Transverse colon (tissue), 4 donors: ENCODE results near the gene COA4. TPM values are rescaled to one million over a fixed set of nuclear protein-coding genes. Genes with fewer than 3 reads are reported as not detected.

Experiments used
- DNase-seq: peaks from one replicate; pipeline ENCODE4 v3.0.0-alpha.2; 2019
- H3K27ac ChIP-seq, 4 donors: fragments of 200-600 bp; sonication (generic); 2 replicates each; pipeline ENCODE4 v1.5.1; 2016 to 2018; ENCODE audit warnings: inconsistent platforms in 4 of 4
- H3K27me3 ChIP-seq: fragments of 200-600 bp; sonication (generic); 2 replicates; pipeline ENCODE4 v1.5.1; 2017; ENCODE audit warnings: inconsistent platforms
- H3K36me3 ChIP-seq, 4 donors: fragments of 200-600 bp; sonication (generic); 2 replicates each; pipeline ENCODE4 v1.5.1; 2017 to 2019; ENCODE audit warnings: inconsistent platforms in 4 of 4
- H3K4me1 ChIP-seq, 4 donors: fragments of 200-600 bp; sonication (generic); 2 replicates each; pipeline ENCODE4 v1.5.1; 2017 to 2020; ENCODE audit warnings: inconsistent platforms in 4 of 4
- H3K4me3 ChIP-seq, 4 donors: fragments of 200-600 bp; sonication (generic); 1 replicate in 1 of 4; 2 replicates in 3 of 4; pipeline versions ENCODE4 v1.5.1 to v1.6.1; 2017 to 2019; ENCODE audit warnings: inconsistent platforms in 4 of 4
- H3K9me3 ChIP-seq, 2 donors: fragments of 200-600 bp; sonication (generic); 2 replicates each; pipeline ENCODE4 v1.5.1; 2017 to 2019; ENCODE audit warnings: inconsistent platforms in 2 of 2
- EP300 ChIP-seq: sonication (generic); formaldehyde crosslinking; IDR thresholded peaks from one replicate; pipeline ENCODE4 v1.6.1; 2017; ENCODE audit warnings: antibody characterized with exemption, low read depth
- POLR2A ChIP-seq: fragments of 450-650 bp; IDR thresholded peaks from one replicate; pipeline ENCODE4 v1.6.1; 2016; ENCODE audit warnings: antibody characterized with exemption, mild to moderate bottlenecking, moderate library complexity
- POLR2AphosphoS5 ChIP-seq, 3 donors: sonication (generic); formaldehyde crosslinking; IDR thresholded peaks; one replicate each; pipeline ENCODE4 v1.6.1; 2016; ENCODE audit warnings: antibody characterized with exemption in 3 of 3
- WGBS, 2 donors: methylation state at CpG; one replicate each; pipeline ENCODE4 v1.1.5; 2018; ENCODE audit warnings: low coverage in 1 of 2; 5-methylcytosine and 5-hydroxymethylcytosine counted together
- in situ Hi-C, 4 donors: fragments of 200-750 bp; cut with MboI; loops; one replicate each; pipeline versions ENCODE4 v1.15.0 to v1.15.1; 2017; ENCODE audit warnings: low sequenced_read_pairs in 3 of 4, low pct_ligation_motif_present in 1 of 4, low pct_unique_long_range_greater_than_20kb in 1 of 4
- intact Hi-C: fragments of 100-400 bp; cut with DNase I; formaldehyde crosslinking; loops from one replicate; pipeline ENCODE4 v1.15.1; 2023; ENCODE audit warnings: low total_unique reads
- total RNA-seq, 4 donors: library from RNA; depleted of rRNA; stranded (reverse); fragments of >200 nt; gene quantifications; one replicate each; pipeline ENCODE4 v1.1.0, GENCODE V29; 2016
- TF ChIP-seq, protein P1 (sequence below), 5 experiments: fragments of 200-600 bp in 3 of 5; fragments of 450-650 bp in 2 of 5; sonication (generic) in 3 of 5; IDR thresholded peaks; 1 replicate in 2 of 5; 2 replicates in 3 of 5; pipeline ENCODE4 v1.5.1; 2016 to 2017; ENCODE audit warnings: antibody characterized with exemption in 5 of 5, inconsistent platforms in 3 of 5, mild to moderate bottlenecking in 2 of 5, moderate library complexity in 1 of 5

COA4 gene
- 10 to 100 TPM; 26.3 to 92.8 (median 74.4) TPM for total RNA-seq

DNA sequence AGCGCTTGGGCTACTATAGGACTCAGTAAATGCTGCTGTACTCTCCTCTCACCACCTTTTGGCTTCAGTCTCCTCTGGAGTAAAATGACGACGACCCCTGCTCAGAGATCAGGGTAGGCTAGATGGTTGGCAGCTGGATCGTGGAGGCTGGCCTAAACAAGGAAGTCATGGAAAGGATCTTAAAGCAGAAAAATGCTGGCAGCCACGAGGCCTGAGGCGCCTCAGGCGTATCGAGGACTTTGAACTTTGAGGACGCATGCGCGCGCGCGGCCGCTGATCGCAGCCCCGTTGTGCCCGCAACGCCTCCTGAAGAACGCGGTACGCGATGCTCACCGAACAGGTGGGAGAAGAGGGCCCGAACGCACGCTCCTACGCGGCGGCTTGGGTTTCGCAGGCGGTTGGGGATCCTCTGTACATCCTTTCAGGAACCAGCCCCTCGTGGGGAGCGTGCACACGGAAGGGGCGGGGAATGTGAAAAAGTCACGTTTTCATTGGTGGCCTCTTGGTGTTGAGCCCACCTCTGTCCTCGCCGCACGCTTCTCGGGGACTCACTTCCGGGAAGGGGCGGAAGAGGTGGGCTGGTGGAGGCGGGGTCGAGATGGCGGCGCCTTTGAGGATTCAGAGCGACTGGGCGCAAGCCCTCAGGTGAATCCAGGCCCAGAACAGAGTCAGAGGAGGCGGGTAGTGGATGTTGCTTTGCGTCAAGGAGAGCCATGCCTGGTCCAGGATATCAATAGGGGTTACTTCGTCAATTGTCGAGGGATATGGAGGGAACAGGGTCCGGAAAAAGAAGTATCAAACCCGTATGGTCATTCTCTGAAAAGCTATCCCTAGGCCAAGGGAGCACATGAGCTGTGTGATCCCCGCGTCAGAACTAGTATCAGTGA lies at the start of gene COA4, which contains the start of gene PAAF1:
COA4 (minus strand) TSS at position 423 of the 887 bp plus-strand sequence. CDS start 3,468 bp downstream, outside the sequence.
PAAF1 (plus strand) TSS at position 576 of the 887 bp plus-strand sequence; CDS start at position 599, 23 bp downstream.
- Histone ChIP-seq H3K9me3 (no peaks in the 10 kb centered on the region), H3K4me1 (peaks cover 13 to 28% (median 18%) of the 10 kb centered on the region in 4 donors), H3K27ac (peak within 1 kb of the TSS; percentile 84 to 94 (median 88)), H3K36me3 (peaks cover 0 to 14% (median 4%) of the 10 kb centered on the region in 4 donors), H3K27me3 (no peaks in the 10 kb centered on the region), H3K4me3 (peak within 1 kb of the TSS; percentile 67 to 86 (median 78))
- in situ Hi-C loops (no loop called here), intact Hi-C loops (no loop called here)
- WGBS, 2 donors: 0% methylated on average over 39 of the region's 57 CpGs; no CpG with 5 or more reads in 1 of the 2 donors
- peak; percentile 96 for DNase-seq
- TF ChIP-seq POLR2AphosphoS5 (IDR thresholded peaks at IDR 0.05) (peak; percentile 72 to 88 (median 77)), EP300 (no peak), POLR2A (peak; percentile 73)
- TF ChIP-seq, protein P1, sequence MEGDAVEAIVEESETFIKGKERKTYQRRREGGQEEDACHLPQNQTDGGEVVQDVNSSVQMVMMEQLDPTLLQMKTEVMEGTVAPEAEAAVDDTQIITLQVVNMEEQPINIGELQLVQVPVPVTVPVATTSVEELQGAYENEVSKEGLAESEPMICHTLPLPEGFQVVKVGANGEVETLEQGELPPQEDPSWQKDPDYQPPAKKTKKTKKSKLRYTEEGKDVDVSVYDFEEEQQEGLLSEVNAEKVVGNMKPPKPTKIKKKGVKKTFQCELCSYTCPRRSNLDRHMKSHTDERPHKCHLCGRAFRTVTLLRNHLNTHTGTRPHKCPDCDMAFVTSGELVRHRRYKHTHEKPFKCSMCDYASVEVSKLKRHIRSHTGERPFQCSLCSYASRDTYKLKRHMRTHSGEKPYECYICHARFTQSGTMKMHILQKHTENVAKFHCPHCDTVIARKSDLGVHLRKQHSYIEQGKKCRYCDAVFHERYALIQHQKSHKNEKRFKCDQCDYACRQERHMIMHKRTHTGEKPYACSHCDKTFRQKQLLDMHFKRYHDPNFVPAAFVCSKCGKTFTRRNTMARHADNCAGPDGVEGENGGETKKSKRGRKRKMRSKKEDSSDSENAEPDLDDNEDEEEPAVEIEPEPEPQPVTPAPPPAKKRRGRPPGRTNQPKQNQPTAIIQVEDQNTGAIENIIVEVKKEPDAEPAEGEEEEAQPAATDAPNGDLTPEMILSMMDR (IDR thresholded peaks at IDR 0.05): peak in 2 of 5 experiments; percentile 0 to 24

GRCh38 chr11:73921180-73921579 lies 44.5 kb upstream of the COA4 start:
- Histone ChIP-seq H3K4me3 (no peak overlapping the region), H3K9me3 (no peaks in the 10 kb centered on the region), H3K27ac (no peak overlapping the region), H3K27me3 (no peaks in the 10 kb centered on the region), H3K4me1 (no peaks in the 10 kb centered on the region), H3K36me3 (peaks cover 0 to 51% (median 15%) of the 10 kb centered on the region in 4 donors)
- DNase-seq: no peak
- TF ChIP-seq EP300: no peak
- TF ChIP-seq POLR2A: no peak
- no peak for TF ChIP-seq POLR2AphosphoS5 (IDR thresholded peaks at IDR 0.05)
- TF ChIP-seq, protein P1 (IDR thresholded peaks at IDR 0.05): no peak
- 99 to 100% methylated on average over 1 to 4 of the region's 4 CpGs for WGBS, 2 donors
- intact Hi-C loops (no loop called here), in situ Hi-C loops (no loop called here)

DNA sequence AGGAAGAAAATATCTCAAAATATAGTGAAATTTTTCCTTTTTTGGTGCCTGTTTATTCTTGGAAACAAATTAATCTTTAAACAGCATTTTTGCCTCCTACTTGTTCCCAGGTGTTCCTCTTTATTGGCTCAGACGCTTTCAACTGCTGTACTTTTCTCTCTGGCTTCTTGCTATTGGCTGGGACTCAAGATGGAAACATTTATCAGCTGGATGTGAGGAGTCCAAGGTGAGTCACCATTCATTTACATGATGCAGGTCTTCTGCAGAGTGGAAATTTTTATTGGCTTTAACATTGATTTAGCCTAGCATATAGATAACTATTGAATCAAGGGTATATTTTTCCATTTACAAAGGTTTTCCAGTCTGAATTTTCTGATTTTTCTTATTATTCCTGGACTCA lies 39.8 kb upstream of the COA4 start:
- Histone ChIP-seq H3K4me3 (no peak overlapping the region), H3K27ac (no peak overlapping the region), H3K36me3 (peaks cover 0 to 50% (median 22%) of the 10 kb centered on the region in 4 donors), H3K27me3 (no peaks in the 10 kb centered on the region), H3K4me1 (no peaks in the 10 kb centered on the region), H3K9me3 (no peaks in the 10 kb centered on the region)
- TF ChIP-seq, protein P1 (IDR thresholded peaks at IDR 0.05): no peak
- no peak for TF ChIP-seq POLR2A
- no peak for TF ChIP-seq EP300
- WGBS, 2 donors: 56 to 65% methylated on average over 1 of the region's 1 CpG
- intact Hi-C loops (no loop called here), in situ Hi-C loops (no loop called here)
- DNase-seq: no peak

GRCh38 chr11:73914284-73914683 lies 37.6 kb upstream of the COA4 start:
- H3K9me3 ChIP-seq: no peaks in the 10 kb centered on the region
- in situ Hi-C loops (no loop called here), intact Hi-C loops (no loop called here)
- 72 to 79% methylated on average over 3 to 4 of the region's 4 CpGs for WGBS, 2 donors
- H3K27ac ChIP-seq: no peak overlapping the region
- no peak for DNase-seq
- no peaks in the 10 kb centered on the region for H3K4me1 ChIP-seq
- peaks cover 0 to 43% (median 20%) of the 10 kb centered on the region in 4 donors for H3K36me3 ChIP-seq
- TF ChIP-seq EP300 (no peak), POLR2AphosphoS5 (IDR thresholded peaks at IDR 0.05) (no peak), POLR2A (no peak)
- TF ChIP-seq, protein P1 (IDR thresholded peaks at IDR 0.05): no peak
- H3K27me3 ChIP-seq: no peaks in the 10 kb centered on the region
- no peak overlapping the region for H3K4me3 ChIP-seq
